Measurements from ENCODE around the gene RELN. TPM values are rescaled to one million over a fixed set of nuclear protein-coding genes. Genes with fewer than 3 reads are reported as not detected.

RELN gene
- total RNA-seq, 1 experiment from 2014 or later: 0.20 TPM

GRCh38 chr7:103924184-103924583 lies 65.3 kb downstream of the RELN start (continued):
- no peak for TF ChIP-seq USF2 (CRISPR knock-in tag; IDR thresholded peaks at IDR 0.05)
- TF ChIP-seq KAT7 (CRISPR knock-in tag; IDR thresholded peaks at IDR 0.05; ENCODE audit: borderline replicate concordance): no peak

- ChIA-PET CTCF (interaction anchor here (1.1 kb wide), 1 partner anchor 10 kb away, joined by 3 read pairs; no protein-coding TSS in a partner anchor), POLR2A (no interaction called here)
- H3K4me3 Mint-ChIP-seq: no peak overlapping the region
- ATAC-seq: no peak
- no peak overlapping the region for H3K27ac Mint-ChIP-seq
- H3K27me3 Mint-ChIP-seq (ENCODE audit: low read depth): no peaks in the 10 kb centered on the region
- DNase-seq (ENCODE audit: low spot score): no peak
- no peaks in the 10 kb centered on the region for H3K9me3 Mint-ChIP-seq
- H3K4me1 Mint-ChIP-seq: peaks cover 8% of the 10 kb centered on the region; the same call in 1 of the 2 replicates
- no peaks in the 10 kb centered on the region for H3K36me3 Mint-ChIP-seq
- TF ChIP-seq ATF1 (CRISPR knock-in tag; IDR thresholded peaks at IDR 0.05): no peak
- TF ChIP-seq ZBTB21 (CRISPR knock-in tag; IDR thresholded peaks at IDR 0.05; ENCODE audit: borderline replicate concordance): no peak
- no peak for TF ChIP-seq PRDM15 (CRISPR knock-in tag; IDR thresholded peaks at IDR 0.05)
- no peak for TF ChIP-seq HMGXB4 (CRISPR knock-in tag; IDR thresholded peaks at IDR 0.05)
- no peak for TF ChIP-seq E2F4 (CRISPR knock-in tag; IDR thresholded peaks at IDR 0.05; ENCODE audit: borderline replicate concordance, low read depth)
- no peak for TF ChIP-seq E2F1 (CRISPR knock-in tag; IDR thresholded peaks at IDR 0.05)
- no peak for TF ChIP-seq JAZF1 (CRISPR knock-in tag; IDR thresholded peaks at IDR 0.05)
- no peak for TF ChIP-seq ELF4 (CRISPR knock-in tag; IDR thresholded peaks at IDR 0.05; ENCODE audit: low read depth)
- no peak for TF ChIP-seq ATF6 (CRISPR knock-in tag; IDR thresholded peaks at IDR 0.05)
- TF ChIP-seq HMGA2 (CRISPR knock-in tag; IDR thresholded peaks at IDR 0.05): no peak
- no peak for TF ChIP-seq ZSCAN18 (CRISPR knock-in tag; IDR thresholded peaks at IDR 0.05)
- no peak for TF ChIP-seq CREM (CRISPR knock-in tag; IDR thresholded peaks at IDR 0.05)
- no peak for TF ChIP-seq JUN (CRISPR knock-in tag; IDR thresholded peaks at IDR 0.05)
- TF ChIP-seq AFF4 (CRISPR knock-in tag; IDR thresholded peaks at IDR 0.05; ENCODE audit: borderline replicate concordance): no peak
- TF ChIP-seq EMX1 (CRISPR knock-in tag; IDR thresholded peaks at IDR 0.05): no peak
Measured at GRCh38 chr7:103922407-103922806, 67.1 kb downstream of the RELN start.
